NCI-H187 (cell line): ENCODE measurements around the gene TAF1C.

Experiments used
- DNase-seq, 2 experiments: peaks; one replicate each; lab custom pipeline; 2025; lab: John Stamatoyannopoulos, UW

The TAF1C gene

DNA sequence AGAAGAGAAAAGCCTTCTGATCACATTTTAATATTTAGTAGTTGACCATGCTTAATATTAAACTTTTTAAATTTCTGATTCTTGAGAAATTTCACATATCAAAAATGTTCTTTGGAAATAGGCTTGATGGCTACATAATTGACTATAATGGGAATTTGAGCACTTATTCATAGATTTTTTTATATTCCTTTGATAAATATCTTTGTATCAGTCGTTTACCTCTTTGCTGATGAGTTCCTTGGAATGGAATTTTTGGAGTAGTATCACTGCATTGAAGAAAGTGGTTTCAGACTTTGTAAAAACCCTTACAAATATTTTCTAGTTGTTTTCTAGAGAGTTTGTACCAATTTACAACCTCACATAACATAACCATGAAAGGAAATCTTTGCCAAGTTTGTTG, 27.1 kb downstream of the TAF1C start:
- no peak for DNase-seq

DNA sequence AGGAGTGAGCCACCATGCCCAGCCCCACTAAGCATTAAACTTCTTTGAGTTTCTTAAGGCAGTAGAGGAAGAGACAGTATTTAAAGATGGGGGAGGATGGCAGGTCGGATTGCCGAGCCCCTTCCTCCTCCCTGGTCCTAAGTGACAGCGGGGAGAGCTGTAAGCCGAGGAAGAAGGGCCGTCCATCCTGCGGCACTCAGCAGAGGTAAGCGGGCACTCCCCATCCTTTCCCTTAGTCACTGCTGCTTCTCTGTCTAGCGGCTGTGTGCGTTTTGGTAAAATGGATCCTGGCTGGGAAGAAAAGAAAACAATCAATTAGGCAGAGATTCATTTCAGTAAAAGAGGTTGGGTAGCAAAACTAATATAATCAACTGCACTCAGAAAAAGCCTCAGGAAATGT, 27.9 kb downstream of the TAF1C start:
- DNase-seq = no peak

DNA sequence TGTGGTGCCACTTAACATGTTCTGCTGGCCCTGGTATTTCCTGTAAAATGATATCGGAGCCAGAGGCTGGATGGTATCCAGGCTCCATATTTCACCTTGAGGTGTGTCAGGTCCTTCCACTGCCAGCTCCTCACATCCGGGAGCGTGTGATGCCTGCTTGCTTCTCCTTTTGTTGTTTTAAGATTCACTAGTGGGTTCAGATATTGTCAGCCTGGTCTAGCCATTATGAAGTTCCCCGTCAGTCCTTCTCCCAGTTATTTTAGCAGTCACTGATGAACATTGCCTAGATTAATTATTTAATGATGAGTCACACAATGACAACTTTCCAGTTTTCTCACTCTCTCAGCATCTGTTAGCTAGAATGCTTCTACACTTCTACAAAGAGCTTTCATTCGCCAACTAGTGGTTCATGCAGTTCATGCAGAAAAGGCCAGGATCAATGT, 30.5 kb downstream of the TAF1C start:
- no peak for DNase-seq

DNA sequence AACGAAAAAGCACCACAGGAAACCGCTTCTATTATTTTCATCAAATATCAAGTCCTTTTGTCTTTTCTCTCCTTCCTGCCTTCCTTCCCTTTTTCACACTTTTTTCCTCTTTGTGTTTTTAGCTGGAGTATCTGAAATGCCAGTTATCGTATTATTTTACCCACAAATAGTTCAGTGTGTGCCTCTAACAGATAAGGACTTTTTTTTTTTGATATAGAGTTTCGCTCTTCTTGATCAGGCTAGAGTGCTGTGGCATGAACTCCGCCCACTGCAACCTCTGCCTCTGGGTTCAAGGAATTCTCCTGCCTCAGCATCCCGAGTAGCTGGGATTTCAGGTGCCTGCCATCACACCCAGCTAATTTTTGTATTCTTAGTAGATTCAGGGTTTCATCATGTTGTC, 31.1 kb downstream of the TAF1C start:
- DNase-seq = no peak

DNA sequence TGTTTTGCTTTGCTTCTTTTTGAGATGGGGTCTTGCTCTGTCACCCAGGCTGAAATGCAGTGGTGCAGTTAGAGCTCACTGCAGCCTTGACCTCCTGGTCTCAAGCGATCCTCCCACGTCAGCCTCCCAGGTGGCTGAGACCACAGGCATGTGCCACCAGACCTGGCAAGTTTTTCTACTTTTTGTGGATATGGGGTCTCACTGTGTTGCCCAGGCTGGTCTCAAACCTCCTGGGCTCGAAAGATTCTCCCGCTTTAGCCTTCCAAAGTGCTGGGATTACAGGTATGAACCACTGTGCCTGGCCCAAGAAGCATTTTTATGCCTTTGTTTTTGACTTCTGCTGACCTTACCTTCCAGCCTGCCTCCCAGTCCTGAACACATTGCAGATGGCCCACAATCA, 31.6 kb downstream of the TAF1C start:
- DNase-seq = no peak

DNA sequence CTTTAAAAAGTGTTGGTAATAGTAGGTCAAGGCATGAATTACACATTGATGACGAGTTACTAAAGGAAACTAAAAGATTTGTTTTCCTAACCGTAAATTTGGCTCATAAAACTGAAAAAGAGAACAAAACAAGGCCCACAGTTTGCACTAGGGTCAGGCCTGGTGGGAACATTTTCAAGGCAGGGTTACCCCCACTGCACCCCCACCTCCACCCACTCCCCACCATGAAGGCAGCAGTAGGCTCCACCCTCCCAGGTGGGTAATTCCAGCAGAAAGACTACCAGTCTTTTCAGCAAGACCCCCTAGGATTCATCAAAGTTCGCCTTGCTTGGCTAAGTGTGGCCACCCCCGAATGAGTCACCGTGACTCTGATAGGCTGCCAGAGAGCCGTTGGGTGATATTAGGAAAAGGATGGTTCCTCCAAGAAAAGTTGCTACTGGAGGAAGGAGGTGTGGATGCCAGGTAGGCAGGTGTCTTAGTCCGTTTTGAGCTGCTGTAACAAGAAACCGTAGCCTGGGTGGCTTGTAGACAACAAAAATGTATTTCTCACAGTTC, 33.1 kb downstream of the TAF1C start:
- DNase-seq = no peak

DNA sequence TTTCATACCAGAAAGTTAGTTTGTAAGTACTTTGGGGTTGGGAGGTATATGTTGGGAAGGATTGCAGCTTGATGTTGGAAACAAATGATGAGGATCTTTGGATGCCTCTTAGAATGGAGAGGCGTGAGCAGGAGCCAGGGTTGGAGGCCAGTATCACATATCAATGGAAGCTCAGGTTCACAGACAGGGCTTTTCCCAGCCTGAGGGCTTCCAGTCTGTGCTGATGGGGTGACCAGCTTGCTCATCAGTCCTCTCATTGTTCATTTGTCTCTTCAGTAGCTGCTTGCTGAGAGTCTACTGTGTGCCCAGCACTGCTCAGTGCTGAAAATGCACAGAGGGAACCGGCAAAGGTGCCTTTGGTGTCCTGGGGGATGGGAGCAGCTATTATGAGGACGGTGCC, 35.9 kb downstream of the TAF1C start:
- DNase-seq = no peak

DNA sequence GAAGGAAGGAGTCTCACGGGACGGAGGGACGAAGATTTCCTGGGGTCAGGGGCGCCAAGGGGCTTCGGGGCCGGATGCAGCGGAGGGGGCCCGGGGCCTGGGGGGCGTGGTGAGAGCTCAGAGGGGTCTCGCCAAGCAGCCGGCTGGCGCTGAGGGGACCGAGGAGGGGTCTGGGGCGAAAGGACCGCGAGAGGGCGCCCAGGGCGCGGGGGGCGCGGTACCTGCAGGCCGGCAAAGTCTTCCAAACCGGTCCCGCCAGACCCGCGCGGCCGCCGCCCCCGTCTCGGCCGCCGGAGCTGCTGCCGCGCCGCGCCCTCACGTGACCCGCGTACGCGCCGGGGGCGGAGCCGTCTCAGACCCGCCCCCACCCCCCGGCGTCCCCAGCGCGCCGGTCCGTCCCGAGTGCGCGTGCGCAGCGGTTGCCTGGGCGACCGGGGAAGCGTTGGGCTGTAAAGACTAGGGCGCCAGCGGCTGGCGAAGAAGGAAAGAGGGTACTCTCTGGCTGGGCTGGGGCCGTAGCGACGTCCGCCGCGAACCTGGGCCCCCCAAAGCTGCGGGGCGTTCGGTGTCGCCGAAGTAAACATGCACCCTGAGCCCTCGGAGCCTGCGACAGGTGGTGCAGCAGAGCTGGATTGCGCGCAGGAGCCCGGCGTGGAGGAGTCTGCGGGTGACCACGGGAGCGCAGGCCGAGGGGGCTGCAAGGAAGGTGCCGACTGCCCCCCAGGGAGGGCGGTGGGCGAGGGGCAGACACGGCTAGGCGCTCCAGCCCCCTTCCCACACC, 41.8 kb downstream of the TAF1C start, which contains the start of the genes DNAAF1 and HSDL1:
DNAAF1 (plus strand) TSS at position 450 of the 781 bp plus-strand sequence; CDS start at position 583, 133 bp downstream.
HSDL1 (minus strand) TSS at position 319 of the 781 bp plus-strand sequence. CDS start 13,856 bp downstream, outside the sequence.
- peak in 1 of 2 experiments; percentile 57 for DNase-seq

DNA sequence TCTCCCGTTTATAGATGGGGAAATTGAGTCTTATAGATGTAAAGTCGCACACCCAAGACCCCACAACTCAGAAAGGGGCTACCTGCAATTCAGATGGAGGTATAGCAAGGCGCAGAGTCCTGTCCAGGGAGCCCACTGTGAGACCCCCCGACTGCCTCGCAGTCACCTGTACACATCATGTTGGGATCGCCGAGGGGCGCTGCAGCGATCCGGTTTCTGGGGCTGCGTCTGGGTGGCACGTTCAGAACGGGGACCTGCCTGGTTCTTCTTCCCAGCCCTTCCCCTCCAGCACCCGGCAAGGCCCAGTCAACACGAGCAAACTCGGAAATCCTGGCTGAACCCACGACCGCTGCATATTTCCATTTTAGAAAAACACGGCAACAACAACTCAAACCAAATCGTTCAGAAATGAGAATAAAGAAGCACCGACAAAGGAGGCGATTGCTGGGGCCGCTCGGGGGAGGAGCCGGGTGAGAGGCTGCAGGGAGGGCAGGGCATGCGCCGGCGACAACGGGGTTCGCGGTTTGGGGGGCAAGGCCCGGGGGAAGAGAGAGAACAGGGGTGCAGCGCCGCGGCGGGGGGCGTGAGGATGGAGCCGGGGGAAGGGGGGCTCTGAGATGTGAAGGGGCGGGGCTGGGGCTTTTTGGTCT, 42.5 kb downstream of the TAF1C start:
- no peak for DNase-seq

DNA sequence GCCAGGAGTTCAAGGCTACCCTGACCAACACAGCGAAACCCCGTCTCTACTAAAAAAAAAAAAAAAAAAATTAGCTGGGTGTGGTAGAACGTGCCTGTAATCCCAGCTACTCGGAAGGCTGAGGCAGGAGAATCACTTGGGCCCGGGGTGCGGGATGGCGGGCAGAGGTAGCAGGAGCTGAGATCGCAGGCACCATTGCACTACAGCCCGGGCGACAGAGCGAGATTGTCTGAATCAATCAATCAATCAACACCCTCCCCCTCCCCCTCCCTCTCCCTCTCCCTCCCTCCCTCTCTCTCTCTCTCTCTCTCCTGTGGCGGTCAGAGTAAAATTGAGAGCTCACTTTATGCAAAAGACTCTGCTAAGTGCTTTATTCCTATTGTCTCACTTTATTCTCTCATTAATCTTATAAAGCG, 43.1 kb downstream of the TAF1C start:
- no peak for DNase-seq

DNA sequence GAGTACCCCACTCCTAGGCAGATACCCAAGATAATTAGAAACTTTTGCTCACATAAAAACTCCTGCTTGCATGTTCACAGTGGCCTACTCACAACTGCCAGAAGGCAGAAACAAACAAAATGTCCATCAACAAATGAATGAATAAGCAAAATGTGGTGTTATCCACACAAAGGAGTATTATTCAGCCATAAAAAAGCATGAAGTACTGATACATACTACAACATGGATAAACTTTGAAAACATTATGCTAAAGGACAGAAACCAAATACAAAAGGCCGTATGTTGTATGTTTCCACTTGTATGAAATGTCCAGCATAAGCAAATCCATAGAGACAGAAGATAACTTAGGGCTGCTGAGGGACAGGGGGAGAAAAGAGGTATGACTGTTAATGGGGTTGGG, 43.8 kb downstream of the TAF1C start:
- no peak for DNase-seq

DNA sequence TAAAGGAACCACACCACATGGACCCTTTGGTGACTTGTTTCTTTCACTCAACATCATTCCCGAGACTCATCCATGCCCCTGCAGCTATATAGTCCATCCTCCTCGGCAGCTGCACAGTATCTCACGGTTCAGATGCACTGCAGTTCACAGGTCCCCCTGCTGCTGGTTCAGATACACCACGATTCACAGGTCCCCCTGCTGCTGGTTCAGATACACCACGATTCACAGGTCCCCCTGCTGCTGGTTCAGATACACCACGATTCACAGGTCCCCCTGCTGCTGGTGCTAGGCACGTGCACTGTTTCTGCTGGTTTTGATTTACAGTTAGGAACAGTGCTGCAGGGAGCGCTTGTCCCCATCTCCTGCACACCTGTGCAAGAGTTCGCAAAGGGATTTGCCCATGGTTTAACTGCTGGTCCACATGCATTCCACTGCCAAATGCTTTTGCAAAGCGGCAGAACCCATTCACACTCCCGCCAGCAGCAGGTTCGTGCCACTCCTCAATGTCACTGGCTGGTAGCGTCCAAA, 45.6 kb downstream of the TAF1C start:
- no peak for DNase-seq

DNA sequence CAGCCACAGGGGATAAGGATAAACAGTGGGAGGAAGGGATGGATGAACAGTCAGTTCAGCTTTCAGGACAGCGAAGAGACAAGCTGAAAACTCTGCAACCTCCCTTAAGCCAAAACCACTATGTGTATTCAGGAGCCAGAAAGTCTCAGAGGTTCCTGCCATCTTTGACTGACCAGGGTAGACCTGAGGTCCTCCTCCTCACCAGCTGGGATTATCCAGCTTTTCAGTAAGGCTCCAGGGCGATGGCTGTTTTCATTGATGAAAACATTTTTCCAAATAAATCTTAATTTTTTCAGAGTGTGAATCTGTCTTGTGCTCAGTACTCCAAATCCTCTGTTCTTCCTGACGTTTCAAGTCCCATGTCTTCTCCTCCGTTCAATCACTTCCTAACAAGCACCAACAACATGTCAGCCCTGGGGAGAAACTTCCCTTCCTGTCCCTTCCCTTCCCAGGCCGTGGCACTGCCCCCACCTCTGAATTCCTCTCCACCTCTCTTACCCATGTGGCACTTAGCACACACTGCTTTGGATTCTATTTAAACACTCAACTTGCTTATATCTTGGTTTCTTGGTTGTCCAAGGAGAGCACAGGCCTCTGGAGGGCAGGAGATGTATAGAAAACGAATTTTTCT, 47.1 kb downstream of the TAF1C start:
- no peak for DNase-seq

DNA sequence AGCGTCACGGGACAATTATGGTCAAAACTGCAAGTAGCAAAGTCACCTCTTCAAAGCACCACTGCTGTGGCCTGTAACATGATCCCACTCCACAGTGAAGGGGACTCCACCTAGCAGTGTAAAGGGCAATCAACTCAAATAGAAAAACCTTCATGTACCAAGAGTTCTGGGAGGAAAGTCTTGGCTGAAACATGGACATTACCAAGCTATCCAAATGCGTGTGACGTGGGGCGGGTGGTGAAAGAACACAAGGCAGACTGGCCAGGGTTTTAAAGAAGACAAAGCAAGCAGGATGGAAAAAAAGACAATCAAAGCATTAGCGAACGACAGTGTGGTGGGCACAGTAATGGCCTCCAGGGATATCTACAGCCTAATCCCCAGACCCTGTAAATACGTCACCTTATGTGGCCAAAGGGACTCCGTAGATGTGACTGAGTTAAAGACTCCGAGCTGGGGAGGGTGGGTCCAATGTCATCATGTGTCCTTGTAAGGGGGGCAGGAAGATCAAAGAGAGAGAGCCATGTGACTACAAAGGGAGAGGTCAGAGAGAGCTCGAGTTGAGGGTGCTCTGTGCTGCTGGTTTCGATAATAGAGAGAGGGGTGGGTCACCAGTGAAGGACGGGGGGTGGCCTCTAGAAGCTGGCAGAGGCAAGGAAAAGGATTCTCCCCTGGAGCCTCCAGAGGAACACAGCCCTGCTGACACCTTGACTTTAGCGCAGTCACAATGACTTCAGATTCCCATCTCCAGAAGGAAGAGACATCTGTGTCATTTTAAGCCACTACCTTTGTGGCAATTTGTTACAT, 47.8 kb downstream of the TAF1C start:
- DNase-seq = peak in 1 of 2 experiments; percentile 34

DNA sequence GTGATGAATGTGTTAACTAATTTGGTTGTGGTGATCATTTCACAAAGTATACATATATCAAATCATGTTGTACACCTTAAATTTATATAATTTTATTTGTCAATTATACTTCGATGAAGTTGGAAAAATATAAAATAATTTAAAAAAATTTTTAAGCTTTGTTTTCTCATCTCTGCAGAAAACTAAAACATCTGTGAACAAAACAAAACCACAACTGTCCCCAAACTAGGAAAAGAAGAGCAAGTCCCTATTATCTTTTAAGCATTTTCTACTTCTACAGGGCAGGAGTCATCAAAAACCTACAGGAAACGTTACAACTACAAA, 48.4 kb downstream of the TAF1C start:
- no peak for DNase-seq

DNA sequence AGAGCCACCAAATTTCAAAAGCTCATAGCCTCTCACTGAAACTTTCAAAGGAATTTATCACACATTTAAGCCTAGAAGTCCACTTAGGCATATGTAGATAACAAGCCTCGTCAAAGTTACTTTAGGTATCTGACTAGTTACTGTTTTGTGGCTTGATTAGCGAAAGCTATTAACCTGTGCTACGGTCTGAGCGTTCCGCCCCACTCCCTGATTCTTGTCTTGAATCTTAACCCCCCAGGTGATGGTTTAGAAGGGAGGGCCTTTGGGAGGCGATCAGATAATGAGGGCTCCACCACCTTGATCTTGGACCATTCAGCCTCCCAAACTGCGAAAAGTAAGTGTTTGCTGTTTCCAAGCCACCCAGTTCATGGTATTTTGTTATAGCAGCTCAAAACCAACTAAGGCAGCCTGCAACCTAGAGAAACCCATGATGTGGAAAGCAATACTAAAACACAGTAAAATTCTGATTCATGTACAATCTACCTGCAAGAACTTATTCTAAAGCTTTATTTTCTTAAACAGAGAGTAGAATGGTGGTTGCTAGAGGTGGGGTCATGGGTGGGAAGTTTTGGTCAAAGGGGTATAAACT, 49.0 kb downstream of the TAF1C start:
- no peak for DNase-seq

DNA sequence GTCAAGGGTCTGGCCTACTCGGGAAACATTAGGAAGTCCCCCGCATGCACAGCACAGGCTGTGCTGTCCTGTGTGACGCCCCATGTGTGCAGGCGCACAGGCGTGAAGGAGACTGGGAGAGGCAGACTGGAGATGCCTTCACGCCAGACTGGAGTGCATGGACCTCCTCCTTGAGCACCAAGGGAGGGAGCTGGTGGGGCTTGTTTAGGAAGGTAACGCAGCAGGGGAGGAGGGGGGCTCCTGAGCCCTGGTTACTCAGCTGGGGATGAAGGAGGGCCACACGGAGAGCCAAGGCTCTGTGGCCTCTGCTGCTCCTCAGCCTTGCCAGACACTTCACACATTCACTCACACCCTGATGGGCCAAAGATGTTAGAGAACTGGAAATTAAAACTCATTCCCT, 49.6 kb downstream of the TAF1C start:
- DNase-seq = no peak

DNA sequence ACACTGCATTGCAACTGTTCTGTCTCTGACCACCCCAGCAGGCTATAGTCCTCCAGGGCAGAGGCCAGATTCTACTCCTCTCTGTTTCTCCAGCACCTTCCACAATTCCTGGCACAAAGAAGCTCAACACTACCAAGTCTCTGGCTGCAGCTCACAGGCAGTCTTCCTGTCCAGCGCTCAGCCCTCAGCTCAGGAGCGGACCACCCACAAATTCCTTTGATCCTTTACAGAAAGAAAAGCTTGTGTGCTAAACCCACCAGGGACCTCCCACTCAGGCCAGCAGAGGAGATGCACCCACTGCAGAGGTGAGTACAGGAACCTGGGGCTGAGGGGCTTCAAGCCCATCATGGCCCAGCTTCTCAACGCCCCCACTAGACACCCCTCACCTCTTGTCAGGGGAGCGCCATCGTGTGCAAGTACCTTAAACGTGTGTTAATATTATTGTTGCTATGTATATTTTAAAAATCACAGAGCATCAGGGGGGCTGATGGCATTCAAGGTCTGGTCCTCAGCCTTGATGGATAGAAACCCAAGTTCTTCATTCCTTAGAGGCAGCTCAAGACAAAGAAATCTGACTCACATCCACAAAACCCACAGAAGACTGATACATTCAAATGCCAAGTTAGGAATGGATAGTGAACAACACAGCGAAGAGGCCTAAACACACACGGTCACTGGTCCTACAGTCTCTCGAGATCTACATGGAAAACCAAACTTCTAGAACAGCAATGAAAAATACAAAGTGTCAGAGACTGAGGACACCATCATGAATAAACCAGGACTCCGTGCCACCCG, 50.3 kb downstream of the TAF1C start:
- DNase-seq = no peak

DNA sequence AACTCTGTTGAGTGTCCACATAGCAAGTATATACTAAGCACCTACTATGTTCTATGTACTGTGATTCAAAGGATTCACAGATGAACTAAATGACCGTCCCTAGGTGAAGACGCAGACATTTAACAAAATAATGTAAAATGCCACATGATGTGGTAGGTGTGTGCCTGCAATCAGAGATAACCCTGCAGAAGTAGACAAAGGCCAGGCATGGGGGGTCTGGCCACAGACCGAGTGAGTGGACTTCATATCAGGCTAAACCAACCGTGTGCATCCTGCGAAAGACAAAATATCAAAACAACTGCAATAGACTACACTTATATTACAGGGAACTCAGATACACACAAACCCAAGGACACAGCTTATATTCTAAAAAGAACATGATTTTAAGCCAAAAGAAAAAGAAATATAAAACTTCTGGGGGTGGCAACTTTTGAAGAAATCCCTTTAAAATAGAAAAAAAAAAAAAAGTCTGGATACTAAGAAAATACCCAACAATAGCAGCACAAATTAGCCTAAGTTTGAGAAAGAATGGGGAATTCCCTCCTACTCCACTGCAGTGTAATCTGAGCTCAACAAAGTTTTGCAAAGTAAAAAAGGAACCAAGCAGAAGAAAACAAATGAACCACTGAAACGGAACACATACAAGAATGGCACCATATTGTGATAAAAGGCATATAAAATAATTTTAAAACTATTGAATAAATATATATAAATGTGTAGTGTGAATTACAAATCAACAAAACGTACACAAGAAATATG, 54.2 kb downstream of the TAF1C start:
- DNase-seq = no peak

DNA sequence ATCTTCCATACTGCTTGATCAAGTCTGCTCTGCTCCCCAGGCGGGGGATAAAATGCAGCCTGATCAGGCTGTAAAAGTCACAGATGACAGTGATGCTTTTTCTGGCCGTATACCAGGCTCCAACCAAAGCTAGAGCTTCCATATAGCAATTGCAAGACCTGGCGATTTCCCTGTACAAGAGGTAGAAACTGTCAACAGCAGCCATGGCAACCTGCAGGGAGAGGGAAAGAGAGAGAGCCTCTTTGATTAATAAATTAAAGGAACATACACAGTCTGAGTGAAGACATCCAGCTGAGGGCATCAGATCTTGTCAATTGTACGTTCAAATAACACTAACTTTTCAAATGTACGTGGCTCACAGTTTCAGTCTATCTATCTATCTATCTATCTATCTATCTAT, 55.7 kb downstream of the TAF1C start:
- DNase-seq = no peak
